Endodermal cell (in vitro differentiated cells): Measurements from ENCODE around the gene CLIC5. TPM values are rescaled to one million over a fixed set of nuclear protein-coding genes. Genes with fewer than 3 reads are reported as not detected.

Source experiments
- DNase-seq: peaks from one replicate; pipeline ENCODE4 v3.0.0-alpha.2; 2017
- H3K27ac ChIP-seq: 2 replicates; pipeline ENCODE4 v1.5.1; 2013; ENCODE audit warnings: mild to moderate bottlenecking, low read depth, low read length, moderate library complexity
- H3K27me3 ChIP-seq: 2 replicates; pipeline ENCODE4 v1.6.1; 2013; ENCODE audit warnings: mild to moderate bottlenecking, low read length, moderate library complexity; ENCODE audit not compliant: insufficient read depth, control insufficient read depth, poor library complexity, severe bottlenecking
- H3K36me3 ChIP-seq: 2 replicates; pipeline ENCODE4 v1.7.0; 2013; ENCODE audit warnings: mild to moderate bottlenecking, low read length, moderate library complexity; ENCODE audit not compliant: control insufficient read depth, insufficient read depth
- H3K4me1 ChIP-seq: one replicate; pipeline ENCODE4 v1.7.0; 2013; ENCODE audit warnings: low read length; ENCODE audit not compliant: control insufficient read depth, insufficient read depth
- H3K4me3 ChIP-seq: 2 replicates; pipeline ENCODE4 v1.5.1; 2013; ENCODE audit warnings: mild to moderate bottlenecking, low read length, moderate library complexity
- H3K9ac ChIP-seq: 2 replicates; pipeline ENCODE4 v1.6.1; 2013; ENCODE audit warnings: mild to moderate bottlenecking, low read length, moderate library complexity; ENCODE audit not compliant: poor library complexity, severe bottlenecking; ENCODE audit errors: extremely low read depth
- H3K9me3 ChIP-seq: 2 replicates; pipeline ENCODE4 v1.6.1; 2013; ENCODE audit warnings: mild to moderate bottlenecking, low read length, moderate library complexity; ENCODE audit not compliant: control insufficient read depth
- H3K27ac Mint-ChIP-seq: 2 replicates; pipeline ENCODE4 v1.8.0; 2020; ENCODE audit warnings: mixed read lengths
- H3K27me3 Mint-ChIP-seq: 2 replicates; pipeline ENCODE4 v1.8.0; 2021; ENCODE audit warnings: mild to moderate bottlenecking, mixed read lengths; ENCODE audit not compliant: insufficient read depth
- H3K36me3 Mint-ChIP-seq: 2 replicates; pipeline ENCODE4 v1.8.0; 2020; ENCODE audit warnings: low read depth, mixed read lengths
- H3K4me1 Mint-ChIP-seq: 2 replicates; pipeline ENCODE4 v1.8.0; 2020; ENCODE audit warnings: mixed read lengths
- H3K4me3 Mint-ChIP-seq: 2 replicates; pipeline ENCODE4 v1.8.0; 2020; ENCODE audit warnings: mild to moderate bottlenecking, moderate library complexity, mixed read lengths
- H3K9me3 Mint-ChIP-seq: 2 replicates; pipeline ENCODE4 v1.8.0; 2020; ENCODE audit warnings: mild to moderate bottlenecking, mixed read lengths
- WGBS, 2 experiments: methylation state at CpG; one replicate each; pipeline versions ENCODE4 v1.1.5 to v1.1.7; 2013; ENCODE audit warnings: missing lambda C conversion rate in 2 of 2, mixed read lengths in 1 of 2; ENCODE audit not compliant: insufficient coverage in 1 of 2, insufficient read length in 1 of 2; 5-methylcytosine and 5-hydroxymethylcytosine counted together
- total RNA-seq, 2 donors: library from RNA; stranded (reverse); fragmentation: NEBNext Ultra II Directional in 1 of 2; extraction: Animal tissue kit (Norgen Biotek cat#: 25700) in 1 of 2; gene quantifications; 2 replicates in 1 of 2; 3 replicates in 1 of 2; pipeline ENCODE4 v1.2.1, GENCODE V29; 2021
- TF ChIP-seq, protein P1 (sequence below): fragments of 200-600 bp; sonication (generic); conservative IDR thresholded peaks from 2 replicates; pipeline ENCODE4 v1.5.0; 2021; ENCODE audit warnings: antibody characterized with exemption, mild to moderate bottlenecking

CLIC5 gene
- total RNA-seq, 2 donors from 2014 or later = 0.11 TPM; not detected in 1

DNA sequence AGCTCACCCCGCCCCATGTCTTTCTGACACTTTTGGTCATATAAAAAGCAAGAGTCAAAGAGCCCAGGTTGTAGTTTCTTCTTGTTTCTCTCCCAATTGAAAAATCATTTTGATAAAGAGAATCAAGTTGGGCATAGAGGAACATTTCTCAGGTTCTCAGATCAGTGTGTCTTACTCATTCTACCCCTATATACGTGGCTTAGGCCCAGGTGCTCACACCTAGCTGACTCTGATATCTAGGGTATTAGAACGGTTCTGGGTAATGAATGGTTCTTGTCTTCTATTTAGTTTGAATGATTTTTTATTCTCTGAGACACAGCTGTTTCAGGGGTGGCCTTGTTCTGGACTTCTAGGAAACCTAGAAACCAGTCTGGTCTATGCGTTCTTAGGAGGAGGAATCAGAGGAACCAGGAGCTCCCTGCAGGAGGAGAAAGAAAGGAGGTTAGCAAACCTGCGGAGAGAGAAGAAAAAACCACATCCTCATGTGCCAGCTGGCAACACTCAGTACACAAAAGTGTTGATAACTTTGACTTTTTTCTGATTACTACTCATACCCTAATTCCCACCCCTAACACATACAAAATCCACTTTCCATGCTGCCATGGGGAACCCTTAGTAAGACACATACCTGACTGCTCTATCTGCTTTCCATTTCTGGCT, 178.0 kb downstream of the CLIC5 start:
- Mint-ChIP-seq H3K9me3 (no peaks in the 10 kb centered on the region), H3K4me3 (no peak overlapping the region), H3K36me3 (no peaks in the 10 kb centered on the region), H3K27ac (no peak overlapping the region), H3K4me1 (no peaks in the 10 kb centered on the region), H3K27me3 (peaks cover 5% of the 10 kb centered on the region)
- H3K4me1 ChIP-seq = no peaks in the 10 kb centered on the region
- H3K4me3 ChIP-seq = no peak overlapping the region
- no peak for DNase-seq
- no peaks in the 10 kb centered on the region for H3K36me3 ChIP-seq
- no peak overlapping the region for H3K27ac ChIP-seq
- no peaks in the 10 kb centered on the region for H3K27me3 ChIP-seq
- H3K9ac ChIP-seq = no peak overlapping the region
- WGBS, 2 experiments = 73 to 90% methylated on average over 2 to 5 of the region's 5 CpGs
- TF ChIP-seq, protein P1, sequence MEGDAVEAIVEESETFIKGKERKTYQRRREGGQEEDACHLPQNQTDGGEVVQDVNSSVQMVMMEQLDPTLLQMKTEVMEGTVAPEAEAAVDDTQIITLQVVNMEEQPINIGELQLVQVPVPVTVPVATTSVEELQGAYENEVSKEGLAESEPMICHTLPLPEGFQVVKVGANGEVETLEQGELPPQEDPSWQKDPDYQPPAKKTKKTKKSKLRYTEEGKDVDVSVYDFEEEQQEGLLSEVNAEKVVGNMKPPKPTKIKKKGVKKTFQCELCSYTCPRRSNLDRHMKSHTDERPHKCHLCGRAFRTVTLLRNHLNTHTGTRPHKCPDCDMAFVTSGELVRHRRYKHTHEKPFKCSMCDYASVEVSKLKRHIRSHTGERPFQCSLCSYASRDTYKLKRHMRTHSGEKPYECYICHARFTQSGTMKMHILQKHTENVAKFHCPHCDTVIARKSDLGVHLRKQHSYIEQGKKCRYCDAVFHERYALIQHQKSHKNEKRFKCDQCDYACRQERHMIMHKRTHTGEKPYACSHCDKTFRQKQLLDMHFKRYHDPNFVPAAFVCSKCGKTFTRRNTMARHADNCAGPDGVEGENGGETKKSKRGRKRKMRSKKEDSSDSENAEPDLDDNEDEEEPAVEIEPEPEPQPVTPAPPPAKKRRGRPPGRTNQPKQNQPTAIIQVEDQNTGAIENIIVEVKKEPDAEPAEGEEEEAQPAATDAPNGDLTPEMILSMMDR = no peak
- no peaks in the 10 kb centered on the region for H3K9me3 ChIP-seq

DNA sequence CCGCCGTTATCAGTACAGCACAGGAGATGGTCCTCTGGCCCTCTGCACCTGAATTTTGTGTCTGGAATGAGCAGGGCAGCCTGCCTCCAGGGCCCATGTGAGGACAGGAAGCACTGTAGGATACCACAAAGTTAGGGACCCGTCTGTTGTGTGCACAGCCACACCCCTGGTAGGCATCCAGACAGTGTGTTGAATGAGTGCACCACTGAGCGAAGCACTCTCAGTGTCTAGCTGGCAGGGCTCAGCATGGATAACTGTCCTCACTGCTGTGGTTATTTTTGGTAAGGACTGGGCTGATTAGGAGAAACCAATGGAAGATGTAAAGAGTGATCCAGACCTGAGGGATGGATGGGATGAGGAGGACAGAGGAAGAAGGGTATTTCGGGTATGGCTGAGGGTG, 178.7 kb downstream of the CLIC5 start:
- 88 to 95% methylated on average over 5 of the region's 5 CpGs for WGBS, 2 experiments
- no peak overlapping the region for H3K9ac ChIP-seq
- Mint-ChIP-seq H3K27ac (no peak overlapping the region), H3K4me3 (no peak overlapping the region), H3K36me3 (no peaks in the 10 kb centered on the region), H3K27me3 (peaks cover 5% of the 10 kb centered on the region), H3K4me1 (no peaks in the 10 kb centered on the region), H3K9me3 (no peaks in the 10 kb centered on the region)
- TF ChIP-seq, protein P1 = no peak
- H3K36me3 ChIP-seq = no peaks in the 10 kb centered on the region
- no peaks in the 10 kb centered on the region for H3K4me1 ChIP-seq
- no peak overlapping the region for H3K4me3 ChIP-seq
- no peaks in the 10 kb centered on the region for H3K27me3 ChIP-seq
- DNase-seq = no peak
- H3K9me3 ChIP-seq = no peaks in the 10 kb centered on the region
- H3K27ac ChIP-seq = no peak overlapping the region

DNA sequence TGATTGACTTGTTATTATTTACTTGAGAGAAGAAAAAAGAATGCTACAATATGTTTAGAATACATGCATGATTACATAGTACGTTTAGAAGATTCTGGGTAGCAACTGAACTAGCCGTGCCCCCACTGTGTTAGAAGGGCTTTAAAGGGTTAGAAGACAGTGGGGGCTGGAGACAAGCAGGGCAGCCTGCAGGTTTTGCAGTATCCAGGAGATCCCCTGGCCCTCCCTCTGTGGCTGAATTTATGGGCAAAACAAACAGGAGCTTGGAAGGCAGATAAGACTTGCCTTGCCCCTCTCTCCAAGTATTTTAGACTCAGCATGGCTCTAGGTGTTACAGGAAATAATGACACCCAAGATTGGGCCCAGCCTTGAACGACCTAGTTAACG, 179.2 kb downstream of the CLIC5 start:
- WGBS, 2 experiments = 87 to 97% methylated on average over 2 to 4 of the region's 4 CpGs
- H3K27me3 Mint-ChIP-seq = peaks cover 5% of the 10 kb centered on the region
- Histone ChIP-seq H3K9me3 (no peaks in the 10 kb centered on the region), H3K27ac (no peak overlapping the region), H3K4me1 (no peaks in the 10 kb centered on the region), H3K4me3 (no peak overlapping the region), H3K9ac (no peak overlapping the region), H3K36me3 (no peaks in the 10 kb centered on the region), H3K27me3 (no peaks in the 10 kb centered on the region)
- H3K27ac Mint-ChIP-seq = no peak overlapping the region
- no peaks in the 10 kb centered on the region for H3K4me1 Mint-ChIP-seq
- no peak overlapping the region for H3K4me3 Mint-ChIP-seq
- TF ChIP-seq, protein P1 = no peak
- no peaks in the 10 kb centered on the region for H3K36me3 Mint-ChIP-seq
- DNase-seq = no peak
- no peaks in the 10 kb centered on the region for H3K9me3 Mint-ChIP-seq
